Mesendoderm (in vitro differentiated cells): Measurements from ENCODE around the gene GPHN.

ENCODE experiments used
- DNase-seq: peaks from one replicate; pipeline ENCODE4 v3.0.0; 2013
- H2AK5ac ChIP-seq: 2 replicates; pipeline ENCODE4 v1.6.1; 2013; ENCODE audit warnings: low read length, inconsistent platforms
- H2BK120ac ChIP-seq: 2 replicates; pipeline ENCODE4 v1.6.1; 2013; ENCODE audit warnings: low read depth, mild to moderate bottlenecking, low read length, moderate library complexity, mixed read lengths
- H2BK15ac ChIP-seq: replicated peaks from 2 replicates; pipeline ENCODE4 v1.6.1; 2013; ENCODE audit warnings: low read depth, mild to moderate bottlenecking, moderate library complexity
- H2BK5ac ChIP-seq: 2 replicates; pipeline ENCODE4 v1.6.1; 2013; ENCODE audit warnings: low read length, inconsistent platforms
- H3K18ac ChIP-seq: 2 replicates; pipeline ENCODE4 v1.6.1; 2013; ENCODE audit warnings: mild to moderate bottlenecking, low read length, mixed read lengths
- H3K23ac ChIP-seq: one replicate; pipeline ENCODE4 v1.6.1; 2013; ENCODE audit warnings: low read length
- H3K27ac ChIP-seq: 2 replicates; pipeline ENCODE4 v1.5.1; 2013; ENCODE audit warnings: low read depth, mild to moderate bottlenecking, inconsistent platforms, low read length, moderate library complexity
- H3K27me3 ChIP-seq: 2 replicates; pipeline ENCODE4 v1.6.1; 2013; ENCODE audit warnings: low read length, control low read depth, mild to moderate bottlenecking, inconsistent platforms; ENCODE audit not compliant: insufficient read depth, poor library complexity
- H3K36me3 ChIP-seq: 2 replicates; pipeline ENCODE4 v1.6.1; 2013; ENCODE audit warnings: low read length, inconsistent platforms; ENCODE audit not compliant: control insufficient read depth, insufficient read depth
- H3K4ac ChIP-seq: one replicate; pipeline ENCODE4 v1.6.1; 2013; ENCODE audit warnings: low read depth, mild to moderate bottlenecking, low read length, moderate library complexity
- H3K4me1 ChIP-seq: 2 replicates; pipeline ENCODE4 v1.6.1; 2013; ENCODE audit warnings: low read depth, low read length, inconsistent platforms; ENCODE audit not compliant: control insufficient read depth
- H3K4me2 ChIP-seq: 2 replicates; pipeline ENCODE4 v1.6.1; 2013; ENCODE audit warnings: low read length
- H3K4me3 ChIP-seq: 2 replicates; pipeline ENCODE4 v1.5.1; 2013; ENCODE audit warnings: mild to moderate bottlenecking, low read length
- H3K56ac ChIP-seq: one replicate; pipeline ENCODE4 v1.6.1; 2013; ENCODE audit warnings: low read length
- H3K79me1 ChIP-seq: 2 replicates; pipeline ENCODE4 v1.6.1; 2013; ENCODE audit warnings: low read length, inconsistent platforms
- H3K79me2 ChIP-seq: 2 replicates; pipeline ENCODE4 v1.6.1; 2013; ENCODE audit warnings: mild to moderate bottlenecking, low read length; ENCODE audit not compliant: control insufficient read depth, insufficient read depth
- H3K9ac ChIP-seq: 2 replicates; pipeline ENCODE4 v1.6.1; 2013; ENCODE audit warnings: low read length, inconsistent platforms
- H4K5ac ChIP-seq: one replicate; pipeline ENCODE4 v1.6.1; 2013; ENCODE audit warnings: low read length
- H4K8ac ChIP-seq: one replicate; pipeline ENCODE4 v1.6.1; 2013; ENCODE audit warnings: low read depth, mild to moderate bottlenecking, control low read depth, low read length, moderate library complexity
- WGBS: extraction: QIAGEN DNeasy Blood & Tissue Kit; methylation state at CpG from one replicate; pipeline ENCODE4 v1.1.7; 2013; ENCODE audit warnings: low lambda C conversion rate, missing lambda C conversion rate; ENCODE audit not compliant: insufficient coverage; ENCODE audit errors: extremely low coverage; 5-methylcytosine and 5-hydroxymethylcytosine counted together

The GPHN gene

GRCh38 chr14:67016856-67017255 lies 508.9 kb downstream of the GPHN start:
- no peak overlapping the region for H3K9ac ChIP-seq
- no peak overlapping the region for H3K27ac ChIP-seq
- no peak overlapping the region for H2BK15ac ChIP-seq
- H3K56ac ChIP-seq = no peak overlapping the region
- no peak overlapping the region for H3K4ac ChIP-seq
- H4K8ac ChIP-seq = no peak overlapping the region
- no peak for DNase-seq
- no peak overlapping the region for H2BK5ac ChIP-seq
- no peak overlapping the region for H3K4me2 ChIP-seq
- H3K4me3 ChIP-seq = no peak overlapping the region
- no peak overlapping the region for H3K23ac ChIP-seq
- no peaks in the 10 kb centered on the region for H3K4me1 ChIP-seq
- H3K18ac ChIP-seq = no peak overlapping the region
- H2BK120ac ChIP-seq = no peak overlapping the region
- no peak overlapping the region for H2AK5ac ChIP-seq
- H3K36me3 ChIP-seq = no peaks in the 10 kb centered on the region
- no peaks in the 10 kb centered on the region for H3K79me2 ChIP-seq
- H3K79me1 ChIP-seq = no peaks in the 10 kb centered on the region
- H4K5ac ChIP-seq = no peak overlapping the region
- H3K27me3 ChIP-seq = no peaks in the 10 kb centered on the region

GRCh38 chr14:67018720-67019119 lies 510.8 kb downstream of the GPHN start:
- Histone ChIP-seq H3K18ac (no peak overlapping the region), H4K8ac (no peak overlapping the region), H3K9ac (no peak overlapping the region), H3K27me3 (no peaks in the 10 kb centered on the region), H3K4me1 (no peaks in the 10 kb centered on the region), H4K5ac (no peak overlapping the region), H2BK15ac (no peak overlapping the region), H3K4ac (no peak overlapping the region), H3K4me2 (no peak overlapping the region), H3K27ac (no peak overlapping the region), H3K56ac (no peak overlapping the region), H3K36me3 (no peaks in the 10 kb centered on the region), H3K79me1 (no peaks in the 10 kb centered on the region), H3K23ac (no peak overlapping the region), H3K4me3 (no peak overlapping the region), H2BK5ac (no peak overlapping the region), H2AK5ac (no peak overlapping the region), H2BK120ac (no peak overlapping the region), H3K79me2 (no peaks in the 10 kb centered on the region)
- DNase-seq = no peak

GRCh38 chr14:67019796-67020195 lies 511.8 kb downstream of the GPHN start:
- Histone ChIP-seq H2AK5ac (no peak overlapping the region), H3K79me2 (no peaks in the 10 kb centered on the region), H3K4me3 (no peak overlapping the region), H3K18ac (no peak overlapping the region), H3K23ac (no peak overlapping the region), H3K4me2 (no peak overlapping the region), H3K27ac (no peak overlapping the region), H2BK5ac (no peak overlapping the region), H3K56ac (no peak overlapping the region), H3K27me3 (no peaks in the 10 kb centered on the region), H3K9ac (no peak overlapping the region), H3K4me1 (no peaks in the 10 kb centered on the region), H4K5ac (no peak overlapping the region), H3K36me3 (no peaks in the 10 kb centered on the region), H3K4ac (no peak overlapping the region), H4K8ac (no peak overlapping the region), H3K79me1 (no peaks in the 10 kb centered on the region), H2BK120ac (no peak overlapping the region), H2BK15ac (no peak overlapping the region)
- WGBS = no CpG with 5 or more reads among the region's 3 CpGs
- no peak for DNase-seq

GRCh38 chr14:67031920-67032774 lies 524.2 kb downstream of the GPHN start:
- Histone ChIP-seq H3K79me1 (no peaks in the 10 kb centered on the region), H4K5ac (no peak overlapping the region), H2BK5ac (no peak overlapping the region), H3K23ac (no peak overlapping the region), H2BK120ac (no peak overlapping the region), H2BK15ac (no peak overlapping the region), H3K79me2 (no peaks in the 10 kb centered on the region), H3K56ac (no peak overlapping the region), H3K27me3 (no peaks in the 10 kb centered on the region), H3K4ac (no peak overlapping the region), H2AK5ac (no peak overlapping the region), H3K9ac (no peak overlapping the region), H3K18ac (no peak overlapping the region), H4K8ac (no peak overlapping the region), H3K27ac (no peak overlapping the region), H3K4me1 (no peaks in the 10 kb centered on the region), H3K4me3 (no peak overlapping the region), H3K36me3 (no peaks in the 10 kb centered on the region), H3K4me2 (no peak overlapping the region)
- no CpG with 5 or more reads among the region's 3 CpGs for WGBS
- DNase-seq = no peak

GRCh38 chr14:67045440-67045839 lies 537.5 kb downstream of the GPHN start:
- Histone ChIP-seq H3K9ac (no peak overlapping the region), H3K4me2 (no peak overlapping the region), H3K56ac (no peak overlapping the region), H2BK15ac (no peak overlapping the region), H4K8ac (no peak overlapping the region), H3K36me3 (no peaks in the 10 kb centered on the region), H3K18ac (no peak overlapping the region), H4K5ac (no peak overlapping the region), H3K79me2 (no peaks in the 10 kb centered on the region), H2BK120ac (no peak overlapping the region), H2AK5ac (no peak overlapping the region), H3K23ac (no peak overlapping the region), H3K27me3 (no peaks in the 10 kb centered on the region), H3K79me1 (no peaks in the 10 kb centered on the region), H3K4me1 (no peaks in the 10 kb centered on the region), H3K4me3 (no peak overlapping the region), H2BK5ac (no peak overlapping the region), H3K4ac (no peak overlapping the region), H3K27ac (no peak overlapping the region)
- no peak for DNase-seq

- Histone ChIP-seq H3K4me3 (no peak overlapping the region), H4K5ac (no peak overlapping the region), H4K8ac (no peak overlapping the region), H3K23ac (no peak overlapping the region), H2BK120ac (no peak overlapping the region), H3K9ac (no peak overlapping the region), H3K27me3 (no peaks in the 10 kb centered on the region), H3K4me1 (no peaks in the 10 kb centered on the region), H2BK15ac (no peak overlapping the region), H3K79me2 (no peaks in the 10 kb centered on the region), H3K36me3 (no peaks in the 10 kb centered on the region), H3K4me2 (no peak overlapping the region), H2AK5ac (no peak overlapping the region), H2BK5ac (no peak overlapping the region), H3K56ac (no peak overlapping the region), H3K27ac (no peak overlapping the region), H3K18ac (no peak overlapping the region), H3K79me1 (no peaks in the 10 kb centered on the region), H3K4ac (no peak overlapping the region)
- DNase-seq = no peak
- WGBS = no CpG with 5 or more reads among the region's 5 CpGs
Measured at GRCh38 chr14:67050896-67051295, 542.9 kb downstream of the GPHN start.
